ENCODE measurements around the gene BRME1.
"Not testable (repeated sequence)": the region's sequence is repeated elsewhere in the genome, so short reads cannot be mapped to it uniquely, and the experiment has no call there.

BRME1 gene

DNA sequence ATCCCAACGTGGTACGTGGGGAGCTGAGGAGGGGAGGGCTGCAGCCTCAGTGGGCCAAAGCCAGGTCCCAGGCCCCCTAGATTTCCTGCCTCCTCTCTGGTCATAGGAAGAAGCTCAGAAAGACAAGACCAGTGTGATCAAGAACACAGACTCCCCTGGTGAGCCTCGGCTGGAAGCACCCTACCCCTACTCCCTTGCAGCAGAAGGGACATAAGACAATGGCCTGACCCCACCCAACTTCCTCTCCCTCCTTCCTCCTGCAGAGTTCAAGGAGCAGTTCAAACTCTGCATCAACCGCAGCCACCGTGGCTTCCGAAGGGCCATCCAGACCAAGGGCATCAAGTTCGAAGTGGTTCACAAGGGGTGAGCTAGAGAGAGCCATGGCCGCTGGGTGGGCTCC lies 20.8 kb upstream of the BRME1 start:
- no peak for DNase-seq (ENCODE audit: low read depth in 2 of 3, low spot score in 1 of 3)

DNA sequence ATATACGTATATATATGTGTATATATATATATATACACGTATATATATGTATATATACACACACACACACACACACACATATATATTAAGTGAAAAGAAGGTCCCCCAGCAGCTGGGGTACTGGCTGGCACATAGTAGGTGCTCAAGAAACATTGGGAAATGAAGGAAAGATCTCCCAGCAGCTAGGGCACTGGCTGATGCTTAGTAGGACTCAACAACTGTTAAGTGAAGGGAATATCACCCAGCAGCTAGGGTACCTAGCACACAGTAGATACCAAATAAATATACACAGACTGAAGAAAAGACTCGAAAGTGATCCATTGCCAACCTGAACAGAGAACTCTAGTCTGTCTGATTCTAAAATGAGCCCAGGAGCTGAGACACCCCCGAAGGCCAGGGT lies 20.1 kb upstream of the BRME1 start:
- no peak for DNase-seq (ENCODE audit: low read depth in 2 of 3, low spot score in 1 of 3)

DNA sequence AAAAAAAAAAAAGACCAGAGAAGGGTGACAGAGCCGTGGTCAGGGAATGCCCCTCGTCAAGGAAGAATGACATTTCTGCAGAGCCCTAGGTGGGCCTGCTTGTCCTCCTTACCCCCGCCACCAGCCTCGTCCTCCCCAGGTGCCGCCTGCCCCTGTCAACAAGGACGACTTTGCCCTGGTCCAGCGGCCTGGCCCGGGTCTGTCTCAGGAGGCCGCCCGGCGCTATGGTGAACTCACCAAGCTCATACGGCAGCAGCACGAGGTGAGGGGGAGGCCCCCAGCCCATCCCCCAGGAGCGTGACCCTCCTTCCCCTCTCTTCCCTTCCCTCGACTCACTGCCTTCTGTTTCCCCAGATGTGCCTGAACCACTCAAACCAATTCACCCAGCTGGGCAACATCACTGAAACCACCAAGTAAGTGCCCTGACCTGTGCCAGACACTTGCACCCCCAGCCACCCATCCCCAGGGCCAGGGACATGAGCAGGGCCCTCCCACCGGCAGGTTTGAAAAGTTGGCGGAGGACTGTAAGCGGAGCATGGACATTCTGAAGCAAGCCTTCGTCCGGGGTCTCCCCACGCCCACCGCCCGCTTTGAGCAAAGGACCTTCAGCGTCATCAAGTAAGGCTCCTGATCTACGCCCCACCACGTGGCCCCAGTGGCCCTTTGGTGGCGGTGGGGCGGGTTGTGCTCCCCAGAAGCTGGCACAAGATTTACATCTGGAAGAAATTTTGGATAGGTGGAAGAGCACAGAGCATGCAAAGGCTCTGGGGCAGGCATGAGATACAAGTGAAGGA lies 17.5 kb upstream of the BRME1 start:
- DNase-seq (ENCODE audit: low read depth in 2 of 3, low spot score in 1 of 3), result no peak

DNA sequence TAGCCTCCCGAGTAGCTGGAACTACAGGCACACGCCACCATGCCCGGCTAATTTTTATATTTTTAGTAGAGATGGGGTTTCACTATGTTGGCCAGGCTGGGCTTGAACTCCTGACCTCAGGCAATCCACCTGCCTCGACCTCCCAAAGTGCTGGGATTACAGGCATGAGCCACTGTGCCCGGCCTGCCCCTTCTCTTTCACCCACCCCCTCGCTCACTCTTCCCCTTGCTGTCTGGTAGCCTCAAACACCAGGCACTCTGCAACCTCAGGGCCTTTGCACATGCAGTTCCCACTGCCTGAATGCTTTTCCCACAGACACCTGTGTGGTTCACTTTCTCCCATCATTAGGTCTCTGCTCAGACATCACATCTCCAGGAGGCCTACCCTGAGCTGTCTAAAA lies 16.2 kb upstream of the BRME1 start:
- not testable (repeated sequence) for DNase-seq (ENCODE audit: low read depth in 2 of 3, low spot score in 1 of 3)

DNA sequence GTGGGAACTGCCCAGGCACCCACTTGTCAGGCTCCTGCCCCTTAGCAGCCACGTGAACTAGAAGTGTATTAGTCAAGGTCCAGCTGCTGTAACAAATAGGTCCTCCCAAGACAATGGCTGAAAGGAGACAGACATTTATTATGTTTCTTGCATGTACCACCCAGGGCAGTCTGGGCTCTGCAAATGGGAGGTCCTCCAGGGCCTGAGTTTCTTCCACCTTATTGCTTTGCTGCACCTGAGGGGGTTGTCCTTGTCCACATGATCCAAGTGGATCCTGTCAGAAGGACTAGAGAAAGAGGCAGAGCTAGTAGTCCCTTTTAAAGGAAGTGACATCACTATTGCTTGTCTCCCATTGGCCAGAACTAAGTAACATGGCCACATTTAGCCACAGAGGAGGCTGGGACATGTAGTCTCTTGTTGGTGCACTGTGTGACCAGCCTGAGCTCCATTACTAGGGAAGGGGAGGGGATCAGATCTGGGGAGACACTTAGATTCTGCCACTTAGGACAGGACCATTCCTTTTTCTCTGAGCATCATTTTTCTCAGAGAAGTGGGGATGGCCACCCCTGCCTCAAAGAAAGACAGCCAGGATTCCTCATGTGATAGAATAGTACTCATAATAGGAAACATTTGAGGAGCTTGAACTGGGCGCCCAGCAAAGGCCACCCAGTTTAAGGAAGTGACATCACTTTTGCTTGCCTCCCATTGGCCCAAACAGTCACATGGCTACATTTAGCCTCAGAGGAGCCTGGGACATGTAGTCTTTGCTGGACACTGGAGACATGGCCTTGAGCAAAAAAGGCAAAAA lies 15.2 kb upstream of the BRME1 start:
- peak in 1 of 3 donors; percentile 20 for DNase-seq (ENCODE audit: low read depth in 2 of 3, low spot score in 1 of 3)

DNA sequence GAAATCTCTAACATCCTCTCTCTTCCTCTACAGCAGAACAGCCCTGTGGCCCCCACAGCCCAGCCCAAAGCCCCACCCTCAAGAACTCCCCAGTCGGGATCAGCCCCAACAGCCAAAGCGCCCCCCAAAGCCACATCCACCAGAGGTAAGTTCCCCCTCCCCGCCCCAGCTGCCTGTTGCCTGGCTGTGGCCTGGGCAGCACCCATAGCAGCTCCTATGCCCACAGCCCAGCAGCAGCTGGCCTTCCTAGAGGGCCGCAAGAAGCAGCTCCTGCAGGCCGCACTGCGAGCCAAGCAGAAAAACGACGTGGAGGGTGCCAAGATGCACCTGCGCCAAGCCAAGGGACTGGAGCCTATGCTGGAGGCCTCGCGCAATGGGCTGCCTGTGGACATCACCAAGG lies 14.6 kb upstream of the BRME1 start:
- no peak for DNase-seq (ENCODE audit: low read depth in 2 of 3, low spot score in 1 of 3)

DNA sequence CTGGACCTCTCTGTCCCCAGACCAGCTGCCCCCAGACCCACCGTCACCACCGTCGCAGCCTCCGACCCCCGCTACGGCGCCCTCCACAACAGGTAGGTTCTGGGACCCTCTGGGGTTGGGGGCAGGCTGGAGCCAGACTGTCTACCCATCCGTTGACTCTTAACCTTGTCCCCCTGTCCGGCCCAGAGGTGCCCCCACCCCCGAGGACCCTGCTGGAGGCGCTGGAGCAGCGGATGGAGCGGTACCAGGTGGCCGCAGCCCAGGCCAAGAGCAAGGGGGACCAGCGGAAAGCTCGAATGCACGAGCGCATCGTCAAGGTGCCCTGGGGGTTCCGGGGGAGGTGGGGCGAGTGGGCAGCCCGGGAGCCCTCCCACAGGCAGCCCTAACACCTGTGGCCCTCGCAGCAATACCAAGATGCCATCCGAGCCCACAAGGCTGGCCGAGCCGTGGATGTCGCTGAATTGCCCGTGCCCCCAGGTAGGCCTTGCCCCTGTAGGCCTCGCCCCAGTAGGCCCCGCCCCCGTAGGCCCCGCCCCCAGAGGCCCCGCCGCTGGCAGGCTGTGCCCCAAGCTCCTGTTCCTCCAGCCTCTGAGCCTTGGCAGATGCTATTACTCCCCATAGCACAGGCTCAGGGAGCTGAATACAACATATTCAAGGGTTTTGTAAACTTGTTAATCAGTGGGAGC lies 13.0 kb upstream of the BRME1 start:
- no peak for DNase-seq (ENCODE audit: low read depth in 2 of 3, low spot score in 1 of 3)

DNA sequence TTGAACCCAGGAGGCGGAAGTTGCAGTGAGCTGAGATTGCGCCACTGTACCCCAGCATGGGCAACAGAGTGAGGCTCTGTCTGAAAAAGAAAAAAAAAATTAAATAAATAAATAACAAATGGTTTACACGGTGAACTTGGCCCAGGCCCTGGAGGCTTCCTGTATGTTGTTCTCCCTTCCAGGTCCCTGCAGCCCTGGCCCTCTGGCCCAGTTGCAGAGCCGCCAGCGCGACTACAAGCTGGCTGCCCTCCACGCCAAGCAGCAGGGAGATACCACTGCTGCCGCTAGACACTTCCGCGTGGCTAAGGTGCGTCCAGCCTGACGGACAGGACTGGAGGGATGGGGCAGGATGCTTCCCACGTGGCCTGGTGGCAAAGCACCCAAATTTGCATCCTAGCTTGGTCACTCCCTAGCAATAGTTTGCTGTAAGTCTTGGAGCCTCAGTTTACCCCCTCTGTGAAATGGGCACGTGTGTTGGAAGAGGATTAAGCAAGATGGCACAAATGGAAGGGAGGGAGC lies 12.0 kb upstream of the BRME1 start:
- no peak for DNase-seq (ENCODE audit: low read depth in 2 of 3, low spot score in 1 of 3)

DNA sequence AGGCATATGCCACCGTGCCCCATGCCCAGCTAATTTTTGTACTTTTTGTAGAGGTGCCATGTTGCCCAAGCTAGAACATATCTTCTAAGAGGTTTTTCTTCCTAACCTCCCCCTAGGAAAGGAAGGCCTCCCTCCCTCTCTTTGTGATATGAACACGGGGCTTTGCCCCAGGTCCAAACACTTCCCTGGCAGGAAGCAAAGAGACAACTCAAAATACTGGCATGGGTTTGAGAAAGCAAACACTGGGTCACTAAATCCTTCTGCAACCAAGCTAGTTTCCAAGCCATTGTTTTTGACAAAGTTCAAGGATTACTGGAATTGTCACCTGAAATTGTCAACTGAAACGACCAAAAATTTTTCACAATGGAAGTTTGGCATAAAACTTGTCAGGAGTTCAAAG lies 8.9 kb upstream of the BRME1 start:
- DNase-seq (ENCODE audit: low read depth in 2 of 3, low spot score in 1 of 3), result no peak

DNA sequence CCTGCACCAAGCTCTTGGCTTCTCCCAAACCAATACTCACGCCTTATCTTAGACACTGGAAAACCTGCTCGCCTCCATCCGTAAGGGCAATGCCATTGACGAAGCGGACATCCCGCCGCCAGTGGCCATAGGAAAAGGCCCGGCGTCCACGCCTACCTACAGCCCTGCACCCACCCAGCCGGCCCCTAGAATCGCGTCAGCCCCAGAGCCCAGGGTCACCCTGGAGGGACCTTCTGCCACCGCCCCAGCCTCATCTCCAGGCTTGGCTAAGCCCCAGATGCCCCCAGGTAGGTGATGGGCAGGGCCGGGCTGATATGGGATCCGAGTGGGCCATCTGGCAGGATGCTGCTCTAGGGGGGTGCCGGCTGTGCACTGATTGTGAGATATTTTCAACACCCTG lies 7.4 kb upstream of the BRME1 start:
- DNase-seq (ENCODE audit: low read depth in 2 of 3, low spot score in 1 of 3), result no peak

DNA sequence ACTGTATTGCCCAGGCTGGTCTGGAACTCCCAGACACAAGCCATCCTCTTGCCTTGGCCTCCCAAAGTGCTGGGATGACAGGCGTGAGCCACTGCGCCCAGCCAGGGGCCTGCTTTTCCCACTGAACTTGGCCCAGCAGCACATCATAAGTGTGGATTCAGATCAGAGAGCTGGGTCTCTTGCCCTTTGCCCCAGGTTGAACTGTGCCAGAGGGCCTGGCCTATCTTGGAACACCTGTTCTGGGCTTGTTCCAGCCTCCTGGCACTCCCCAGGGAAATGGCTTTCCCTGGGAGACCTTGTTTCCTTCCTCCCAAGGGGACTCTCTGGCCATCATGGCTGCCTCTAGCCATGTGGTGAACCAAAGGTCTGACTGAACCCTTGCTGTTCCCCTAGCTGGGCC lies 3.5 kb upstream of the BRME1 start:
- no peak for DNase-seq (ENCODE audit: low read depth in 2 of 3, low spot score in 1 of 3)

DNA sequence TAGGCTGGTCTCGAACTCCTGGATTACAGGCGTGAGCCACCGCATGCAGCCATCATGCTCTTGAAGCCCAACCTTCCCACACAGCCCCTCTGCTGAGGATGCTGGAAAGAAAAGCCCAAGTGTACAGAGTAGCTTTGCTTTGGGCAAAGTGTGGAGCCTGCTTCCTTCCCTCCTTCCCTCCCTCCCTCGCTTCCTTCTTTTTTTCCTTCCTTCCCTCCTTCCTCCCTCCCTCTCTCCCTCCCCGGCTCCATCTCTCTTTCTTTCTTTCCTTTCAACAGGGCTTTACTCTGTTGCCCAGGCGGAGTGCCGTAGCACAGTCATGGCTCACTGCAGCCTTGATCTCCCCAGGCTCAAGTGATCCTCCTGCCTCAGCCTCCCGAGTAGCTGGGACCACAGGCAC lies 2.8 kb upstream of the BRME1 start:
- DNase-seq (ENCODE audit: low read depth in 2 of 3, low spot score in 1 of 3), result no peak

DNA sequence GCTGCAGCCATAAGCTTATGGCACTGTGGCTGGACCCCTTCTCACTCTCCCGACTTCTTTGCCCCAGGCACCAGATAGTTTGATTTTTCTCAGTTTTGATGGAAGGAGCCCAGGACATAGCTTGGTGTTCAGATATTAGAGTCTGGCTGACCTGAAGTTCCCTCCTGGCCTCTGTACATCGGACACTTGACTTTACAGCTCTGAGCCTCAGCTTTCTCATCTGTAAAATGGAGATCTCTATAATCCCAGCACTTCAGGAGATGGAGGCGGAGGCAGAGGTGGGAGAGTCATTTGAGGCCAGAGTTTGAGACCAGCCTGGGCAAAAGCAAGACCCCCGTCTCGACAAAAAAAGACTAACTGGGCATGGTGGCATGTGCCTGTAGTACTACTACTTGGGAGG lies 993 bp upstream of the BRME1 start:
- DNase-seq (ENCODE audit: low read depth in 2 of 3, low spot score in 1 of 3), result no peak

DNA sequence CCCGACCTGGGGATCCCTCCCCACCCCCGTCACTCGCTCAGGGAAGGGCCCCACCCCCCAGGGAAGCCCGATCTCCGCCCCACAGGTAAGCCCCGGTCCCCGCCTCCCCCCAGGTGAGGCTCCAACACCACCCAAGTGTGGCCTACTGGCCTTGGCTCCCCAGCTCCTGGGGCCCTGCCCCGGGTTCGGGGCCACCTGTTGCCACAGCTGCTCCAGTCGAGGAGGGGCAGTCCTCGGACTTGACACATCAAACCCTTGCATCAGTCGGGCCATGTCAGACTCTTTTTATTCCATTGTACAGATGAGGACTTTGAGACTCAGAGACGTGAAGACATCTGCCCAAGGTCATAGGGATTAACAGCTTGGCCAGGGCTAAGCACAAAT lies 596 bp upstream of the BRME1 start:
- DNase-seq (ENCODE audit: low read depth in 2 of 3, low spot score in 1 of 3), result no peak

DNA sequence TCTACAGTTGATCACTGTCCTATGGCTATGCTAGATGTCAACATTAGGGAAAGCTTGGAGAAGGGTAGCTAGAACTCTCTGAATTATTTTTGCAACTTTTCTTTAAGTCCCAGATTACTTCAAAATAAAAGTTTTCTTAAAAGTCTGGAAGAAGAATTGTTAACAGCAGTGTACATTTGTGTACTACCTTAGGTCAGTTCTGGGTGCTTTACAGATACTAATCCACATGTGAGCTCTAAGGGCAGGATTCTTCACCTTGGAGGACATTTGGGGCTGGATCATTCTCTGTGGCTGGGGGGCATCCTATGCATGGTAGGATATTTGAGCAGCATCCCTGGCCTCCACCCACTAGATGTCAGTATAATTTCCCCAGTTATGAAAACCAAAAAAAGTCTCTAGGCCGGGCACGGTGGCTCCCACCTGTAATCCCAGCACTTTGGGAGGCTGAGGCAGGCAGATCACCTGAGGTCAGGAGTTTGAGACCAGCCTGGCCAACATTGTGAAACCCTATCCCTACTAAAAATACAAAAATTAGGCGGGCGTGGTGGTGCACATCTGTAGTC lies 2.8 kb downstream of the BRME1 start:
- peak in 1 of 3 donors; percentile 28 for DNase-seq (ENCODE audit: low read depth in 2 of 3, low spot score in 1 of 3)

DNA sequence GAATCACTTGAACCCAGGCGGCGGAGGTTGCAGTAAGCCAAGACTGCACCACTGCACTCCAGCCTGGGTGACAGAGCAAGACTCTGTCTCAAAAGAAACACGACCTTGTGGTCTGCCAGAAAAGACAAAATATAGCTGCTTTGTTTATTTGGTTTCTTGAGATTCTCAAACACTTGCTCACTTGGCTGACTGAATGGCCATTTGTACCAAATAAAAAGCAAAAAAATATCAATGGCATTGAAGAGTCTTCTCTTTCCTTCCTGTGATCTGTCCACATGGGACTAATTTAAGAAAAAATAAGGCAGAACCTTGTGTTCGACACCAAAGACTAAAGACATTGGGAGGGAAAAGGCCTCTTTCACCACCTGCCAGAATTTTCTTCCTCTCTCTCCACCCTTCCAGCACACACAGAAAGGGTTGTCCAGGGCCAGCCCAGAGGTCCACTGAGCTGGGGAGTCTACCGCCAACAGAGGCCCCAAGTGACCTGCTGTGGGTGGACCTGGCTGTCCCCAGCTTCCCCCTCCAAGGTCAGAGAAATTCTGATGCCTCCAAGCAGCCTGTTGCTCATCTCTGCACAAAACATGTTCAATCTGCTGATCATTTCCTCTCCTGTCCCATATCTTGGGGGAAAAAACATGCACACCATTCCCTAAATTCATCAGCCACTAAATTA lies 5.9 kb downstream of the BRME1 start:
- no peak for DNase-seq (ENCODE audit: low read depth in 2 of 3, low spot score in 1 of 3)

DNA sequence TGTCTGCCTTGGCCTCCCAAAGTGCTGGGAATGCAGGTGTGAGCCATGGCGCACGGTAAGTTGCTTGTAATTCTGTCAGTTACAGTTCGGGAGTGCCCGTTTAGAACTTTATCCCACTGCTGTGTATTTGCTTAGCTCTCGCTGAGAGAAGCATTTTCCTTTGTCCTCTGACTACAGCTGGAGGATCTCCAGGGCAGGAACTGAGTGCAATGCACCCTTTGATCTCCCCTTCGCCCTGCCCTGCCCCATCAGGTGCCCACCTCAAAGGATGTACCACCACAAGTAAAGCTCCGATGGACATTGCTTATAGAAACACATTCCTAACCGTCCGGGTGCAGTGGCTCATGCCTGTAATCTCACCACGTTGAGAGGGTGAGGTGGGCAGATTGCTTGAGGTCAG lies 6.5 kb downstream of the BRME1 start:
- no peak for DNase-seq (ENCODE audit: low read depth in 2 of 3, low spot score in 1 of 3)

DNA sequence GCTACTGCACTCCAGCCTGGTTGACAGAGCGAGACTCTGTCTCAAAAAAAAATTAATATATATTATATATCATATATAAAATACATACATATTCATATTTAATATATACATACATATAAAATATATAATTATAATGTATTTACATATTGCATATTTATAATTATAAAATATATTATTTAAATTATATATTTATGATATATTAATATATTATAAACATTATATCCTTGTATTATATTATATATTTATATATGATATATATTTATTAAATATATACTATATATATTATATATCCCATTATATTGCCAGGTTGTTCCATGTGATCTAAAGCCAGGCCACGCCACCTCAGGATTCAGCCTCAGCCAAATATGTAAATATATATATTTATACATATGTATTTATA lies 9.7 kb downstream of the BRME1 start:
- no peak for DNase-seq (ENCODE audit: low read depth in 2 of 3, low spot score in 1 of 3)

DNA sequence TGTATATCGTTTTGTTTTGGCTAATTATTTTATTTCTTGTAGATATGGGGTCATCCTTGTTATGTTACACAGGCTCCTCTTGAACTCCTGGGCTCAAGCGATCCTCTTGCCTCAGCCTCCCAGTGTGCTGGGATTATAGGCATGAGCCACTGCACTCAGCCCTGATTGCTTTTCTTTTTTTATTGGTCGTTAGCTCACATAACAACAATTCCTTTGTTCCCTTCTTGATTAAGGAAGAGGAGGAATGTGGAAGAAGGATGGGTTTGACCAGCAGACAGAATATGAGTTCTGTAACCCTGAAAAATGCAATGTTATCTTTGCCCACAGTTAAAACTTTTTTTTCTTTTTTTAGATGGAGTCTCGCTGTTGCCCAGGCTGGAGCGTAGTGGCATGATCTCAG lies 11.4 kb downstream of the BRME1 start:
- DNase-seq (ENCODE audit: low read depth in 2 of 3, low spot score in 1 of 3), result no peak

DNA sequence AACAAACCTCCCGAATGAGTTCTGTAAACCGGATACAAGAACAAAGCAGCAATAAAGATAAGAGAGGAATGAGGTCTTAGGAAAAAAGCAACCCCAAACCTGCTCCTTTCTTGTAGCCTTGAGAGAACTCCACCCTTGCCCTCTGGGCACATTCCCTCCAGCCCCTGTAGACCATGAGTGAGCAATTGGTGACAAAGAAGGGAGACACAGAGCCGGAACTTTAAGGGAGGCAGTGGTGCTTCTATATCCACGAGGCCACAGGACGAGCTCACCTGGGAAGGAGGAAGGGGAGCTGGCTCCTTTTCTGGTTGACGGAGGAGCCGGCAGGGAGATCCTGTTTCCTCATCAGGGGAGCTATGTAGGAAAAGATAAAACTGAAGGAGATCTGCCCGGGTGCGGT lies 13.0 kb downstream of the BRME1 start:
- DNase-seq (ENCODE audit: low read depth in 2 of 3, low spot score in 1 of 3), result no peak

DNA sequence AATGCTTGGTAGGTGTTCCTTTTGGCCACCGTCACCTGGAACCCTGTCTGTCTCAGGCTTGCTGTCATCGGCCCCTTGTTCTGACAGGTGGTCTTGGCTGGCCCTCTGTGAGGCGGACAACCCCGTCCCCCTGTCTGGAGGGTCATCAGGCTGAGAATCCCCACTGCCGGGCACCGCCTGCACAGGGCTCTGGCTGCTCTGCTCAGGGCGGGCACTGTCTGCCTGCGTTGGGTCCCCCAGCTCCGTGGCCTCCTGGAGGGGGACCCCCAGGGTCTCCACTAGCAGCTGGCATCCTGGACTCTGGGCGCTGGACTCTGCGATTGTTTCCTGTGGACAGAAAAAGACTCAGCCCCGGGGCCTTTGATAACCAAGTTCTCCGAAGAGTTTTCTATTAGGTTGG lies 15.8 kb downstream of the BRME1 start:
- DNase-seq (ENCODE audit: low read depth in 2 of 3, low spot score in 1 of 3), result no peak
